PFSK-1 (cell line): Measurements from ENCODE around the gene SUMO3.

ENCODE experiments used
- POLR2AphosphoS5 ChIP-seq: IDR thresholded peaks from 2 replicates; pipeline ENCODE4 v1.6.1; 2012; ENCODE audit warnings: low read depth, mild to moderate bottlenecking, control low read depth, low read length, moderate library complexity
- REST ChIP-seq, 2 experiments: IDR thresholded peaks; 2 replicates each; pipeline versions ENCODE4 v1.6.1 to v1.8.0; 2011 to 2012; ENCODE audit warnings: low read depth in 2 of 2, low read length in 2 of 2, control low read depth in 1 of 2, inconsistent platforms in 1 of 2, mild to moderate bottlenecking in 1 of 2, moderate library complexity in 1 of 2; ENCODE audit not compliant: insufficient read depth in 1 of 2
- SIN3A ChIP-seq: IDR thresholded peaks from 2 replicates; pipeline ENCODE4 v1.6.1; 2012; ENCODE audit warnings: mild to moderate bottlenecking, low read length, moderate library complexity, borderline replicate concordance; ENCODE audit not compliant: insufficient read depth

- no peak for TF ChIP-seq POLR2AphosphoS5
- no peak for TF ChIP-seq SIN3A
- TF ChIP-seq REST (IDR thresholded peaks at IDR 0.05; ENCODE audit: insufficient read depth in 1 of 2, low read depth in 2 of 2, low read length in 2 of 2): no peak
Measured at GRCh38 chr21:44838039-44838895, 20.4 kb upstream of the SUMO3 start.
